NCI-H1092 treated with DMSO at 0.1 percent for 48 hours (cell line): ENCODE results near the gene FIGNL1.
"Not testable (repeated sequence)": the region's sequence is repeated elsewhere in the genome, so short reads cannot be mapped to it uniquely, and the experiment has no call there.

ENCODE experiments used
- DNase-seq: peaks from one replicate; lab custom pipeline; 2025; lab: John Stamatoyannopoulos, UW

Gene FIGNL1

DNA sequence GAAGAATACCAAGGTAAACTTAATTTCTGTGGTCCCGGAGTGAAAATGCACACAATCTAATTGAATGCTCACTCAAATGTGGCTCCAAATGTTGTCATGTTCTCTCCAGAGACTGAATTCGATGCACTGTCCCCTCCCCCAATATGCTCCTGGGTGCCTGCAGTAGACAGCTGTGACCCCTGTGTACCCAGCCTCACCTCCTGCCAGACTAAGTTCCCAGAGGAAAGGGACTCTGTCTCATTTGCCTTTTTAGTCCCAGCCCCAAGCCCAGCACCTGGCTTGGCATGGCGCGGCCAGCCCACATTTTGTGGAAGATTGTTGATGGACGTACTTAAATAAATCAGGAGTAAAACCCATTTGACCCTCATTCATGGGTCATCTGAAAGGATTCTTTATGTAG is 21.8 kb upstream of the FIGNL1 start:
- DNase-seq, result no peak

DNA sequence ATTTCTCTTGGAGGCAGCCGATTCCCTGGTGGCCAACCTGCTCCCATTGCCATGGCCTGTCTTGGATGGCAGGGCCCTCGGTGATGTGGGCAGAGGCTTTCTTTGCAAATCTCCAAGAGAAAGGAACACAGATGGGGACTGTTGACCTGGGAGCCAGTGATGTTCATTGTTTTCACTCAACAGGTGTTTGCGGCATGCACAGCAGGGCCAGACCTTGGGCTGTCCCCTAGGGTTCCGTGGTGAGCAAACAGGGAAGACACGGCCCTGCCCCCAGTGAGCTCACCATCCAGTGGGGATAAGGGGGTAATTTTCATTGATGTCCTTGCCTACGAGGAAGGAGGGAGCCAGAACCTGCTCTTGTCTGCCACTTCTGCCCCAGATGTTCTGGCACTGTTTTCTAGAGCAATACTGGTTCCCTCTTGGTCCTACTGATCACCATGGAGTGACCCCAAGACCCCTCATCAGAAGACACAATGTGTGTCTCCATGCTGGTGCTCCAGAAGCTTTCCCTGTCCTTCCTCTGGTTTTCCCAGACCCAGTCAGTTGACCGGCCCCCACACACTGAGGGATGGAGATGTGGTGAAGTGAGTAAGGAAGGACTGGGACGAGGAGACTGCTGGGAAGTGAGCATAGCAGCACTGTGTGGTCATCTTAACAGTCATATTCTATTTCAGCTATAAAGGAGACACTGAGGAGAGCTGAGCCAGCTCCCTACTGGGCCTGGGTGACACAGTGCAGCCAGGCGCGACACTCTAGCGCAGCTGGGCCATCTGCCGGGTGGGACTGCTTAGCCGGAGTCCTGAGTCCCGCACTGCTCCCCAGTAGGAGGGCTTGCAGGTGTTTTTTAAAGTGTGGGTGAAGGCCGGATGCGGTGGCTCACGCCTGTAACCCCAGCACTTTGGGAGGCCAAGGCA is 20.4 kb upstream of the FIGNL1 start:
- peak; percentile 59 for DNase-seq

DNA sequence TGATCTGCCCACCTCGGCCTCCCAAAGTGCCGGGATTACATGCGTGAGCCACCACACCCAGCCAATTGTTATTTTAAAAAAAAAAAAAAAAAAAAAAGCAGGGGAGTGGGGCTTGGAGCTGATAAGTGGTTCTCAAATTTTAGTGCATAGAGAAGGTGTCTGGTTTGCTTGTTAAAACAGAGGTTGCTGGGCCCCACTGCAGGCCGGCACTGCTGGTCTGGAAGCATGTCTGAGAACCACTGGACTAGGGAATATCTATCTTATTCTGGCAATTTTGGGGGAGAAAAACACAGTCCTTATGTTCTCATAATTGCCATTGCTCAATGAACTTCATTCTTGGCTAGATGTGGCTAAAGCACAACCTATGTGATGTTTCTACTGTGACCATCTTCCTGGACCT is 19.0 kb upstream of the FIGNL1 start:
- DNase-seq, result no peak

DNA sequence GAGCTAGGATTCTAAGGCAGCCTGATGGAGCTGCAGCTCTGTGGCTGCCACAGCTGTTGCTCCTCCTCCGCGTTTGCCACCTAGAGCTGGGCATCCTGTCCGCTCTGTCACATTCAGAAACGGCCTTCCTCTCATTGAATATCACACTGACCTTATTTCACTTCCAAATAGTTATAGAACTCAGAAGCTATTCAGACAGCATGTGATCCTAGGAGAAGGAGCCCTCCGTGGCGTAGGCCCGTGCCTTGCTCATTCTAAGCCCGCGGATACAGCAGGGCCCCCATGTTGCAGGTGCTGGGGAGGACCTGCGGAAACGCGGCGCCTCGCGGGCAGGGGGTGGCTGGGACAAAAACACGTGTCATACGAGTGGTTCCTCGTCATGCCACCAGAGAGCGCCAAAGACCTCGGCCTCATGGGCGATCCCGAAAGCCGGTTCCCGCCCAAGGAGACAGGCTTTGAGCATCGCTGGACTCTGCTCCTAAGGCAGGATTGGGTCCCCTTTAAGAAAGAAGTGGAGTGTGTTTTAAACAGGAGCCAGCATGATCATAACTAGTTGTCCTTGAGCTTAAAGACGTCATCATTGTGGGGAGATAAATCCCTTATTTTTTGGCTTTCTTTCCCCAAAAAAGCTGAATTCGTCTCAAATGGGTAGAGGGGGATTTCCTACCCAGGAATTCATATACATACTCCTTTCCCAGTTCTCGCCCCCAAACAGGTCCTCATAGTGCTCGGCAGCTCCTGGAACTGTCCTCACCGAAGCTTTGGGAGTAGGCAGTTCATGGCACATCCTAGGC is 17.9 kb upstream of the FIGNL1 start:
- DNase-seq, result peak; percentile 39

DNA sequence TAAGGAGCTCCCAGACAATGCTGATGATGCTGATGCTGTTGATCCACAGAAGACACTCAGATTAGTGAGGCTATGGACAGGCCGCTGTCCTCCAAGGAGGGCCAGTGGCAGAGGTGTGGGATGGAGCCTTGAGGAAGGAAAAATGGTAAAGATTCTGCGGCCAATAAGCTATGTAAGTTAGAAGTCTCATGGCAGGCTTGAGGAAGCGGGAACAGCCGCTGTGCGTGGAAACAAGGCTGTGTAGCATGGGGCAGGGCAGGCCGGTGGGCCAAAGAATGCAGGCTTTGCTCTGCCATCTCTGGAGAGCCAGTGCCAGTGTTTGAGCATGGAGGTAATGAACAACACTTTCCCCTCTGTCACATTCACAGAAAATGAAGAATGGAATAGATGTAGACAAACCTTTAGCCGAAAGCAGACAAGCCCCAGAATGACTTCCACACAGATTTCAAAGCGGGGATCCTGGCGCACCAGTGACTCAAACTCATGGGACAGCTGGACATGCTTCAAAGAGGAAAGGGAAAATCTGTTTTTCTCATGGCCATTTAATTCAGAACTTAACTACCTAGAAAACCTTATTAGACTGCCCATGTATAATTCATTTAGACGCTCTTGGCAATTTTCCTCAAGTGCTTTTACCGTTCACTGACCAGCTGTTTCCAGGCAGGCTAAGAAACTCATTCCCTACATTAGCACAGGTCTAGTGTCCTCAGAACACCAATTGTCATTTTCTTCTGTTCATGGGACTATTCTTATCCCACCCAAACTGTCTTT is 16.9 kb upstream of the FIGNL1 start:
- DNase-seq, result no peak

DNA sequence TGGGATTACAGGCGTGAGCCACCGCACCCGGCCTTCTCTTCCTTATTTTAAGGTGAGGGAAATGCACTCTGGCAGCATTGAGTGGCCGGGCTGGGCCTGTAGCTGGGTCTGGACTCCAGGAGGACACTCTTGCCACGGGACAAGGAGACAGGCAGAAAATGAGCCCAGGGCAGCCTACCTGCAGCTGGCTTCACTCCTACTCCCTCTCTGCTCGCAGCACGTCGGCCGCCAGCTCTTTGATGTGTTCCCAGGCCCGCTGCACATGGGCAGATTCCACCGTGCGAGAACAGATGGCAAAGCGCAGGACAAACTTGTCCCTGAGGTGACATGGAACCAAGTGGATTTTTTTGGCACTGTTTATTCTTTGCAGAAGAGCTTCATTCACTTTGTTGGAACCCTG is 12.9 kb upstream of the FIGNL1 start:
- no peak for DNase-seq

DNA sequence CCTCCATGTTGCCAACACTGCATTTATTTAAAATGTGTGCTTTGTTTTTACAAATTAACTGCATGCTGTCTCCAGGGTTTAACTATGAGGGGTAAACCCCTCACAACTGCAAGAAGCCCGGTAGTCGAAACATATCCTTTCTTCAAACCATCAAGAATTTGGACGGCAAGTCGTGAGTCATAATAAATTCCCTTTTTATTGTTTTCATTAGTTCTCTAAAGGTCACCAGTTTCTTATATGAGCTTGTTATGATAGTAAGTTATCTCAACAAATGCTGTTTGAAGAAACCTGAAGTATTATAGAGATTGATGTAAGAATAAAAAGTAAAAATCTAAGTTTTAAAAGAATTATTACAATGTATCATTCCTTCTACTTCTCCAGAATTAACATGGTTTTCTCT is 12.2 kb upstream of the FIGNL1 start:
- no peak for DNase-seq

DNA sequence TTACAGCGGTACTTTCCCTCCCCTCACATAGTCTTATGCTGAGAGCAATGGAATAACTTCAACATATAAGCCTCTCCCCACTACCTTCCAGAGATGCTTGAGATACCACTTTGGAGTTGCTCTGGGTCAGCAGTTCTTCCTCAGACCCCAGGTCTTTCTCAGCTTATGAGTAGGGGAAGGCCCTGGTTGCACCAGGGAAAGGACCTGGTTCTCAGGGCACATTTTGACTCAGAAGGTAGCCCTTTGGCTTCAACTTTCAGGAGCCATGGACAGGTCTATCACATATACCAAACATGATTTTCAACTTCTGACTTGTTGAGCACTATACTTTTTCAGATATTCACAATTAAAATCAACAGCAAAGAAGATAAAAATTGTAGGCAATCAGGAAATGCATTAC is 11.5 kb upstream of the FIGNL1 start:
- DNase-seq, result no peak

DNA sequence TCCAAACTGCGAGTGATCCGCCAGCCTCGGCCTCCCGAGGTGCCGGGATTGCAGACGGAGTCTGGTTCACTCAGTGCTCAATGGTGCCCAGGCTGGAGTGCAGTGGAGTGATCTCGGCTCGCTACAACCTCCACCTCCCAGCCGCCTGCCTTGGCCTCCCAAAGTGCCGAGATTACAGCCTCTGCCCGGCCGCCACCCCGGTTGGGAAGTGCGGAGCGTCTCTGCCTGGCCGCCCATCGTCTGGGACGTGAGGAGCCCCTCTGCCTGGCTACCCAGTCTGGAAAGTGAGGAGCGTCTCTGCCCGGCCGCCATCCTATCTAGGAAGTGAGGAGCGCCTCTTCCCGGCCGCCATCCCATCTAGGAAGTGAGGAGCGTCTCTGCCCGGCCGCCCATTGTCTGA is 9.0 kb upstream of the FIGNL1 start:
- not testable (repeated sequence) for DNase-seq

DNA sequence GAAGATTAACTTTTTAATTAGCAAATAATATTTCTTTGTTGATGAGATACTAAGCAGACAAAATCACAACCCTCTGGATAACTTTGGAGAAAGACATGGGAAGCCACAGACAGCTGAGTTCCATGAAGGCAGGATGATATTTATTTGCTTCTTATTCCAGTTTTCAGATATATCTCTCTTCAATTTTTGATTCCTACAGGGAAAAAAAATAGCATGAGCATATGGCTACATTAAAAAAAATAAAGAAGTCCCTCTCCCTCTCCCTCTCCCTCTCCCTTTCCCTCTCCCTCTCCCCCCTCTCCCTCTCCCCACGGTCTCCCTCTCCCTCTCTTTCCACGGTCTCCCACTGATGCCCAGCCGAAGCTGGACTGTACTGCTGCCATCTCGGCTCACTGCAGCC is 8.5 kb upstream of the FIGNL1 start:
- DNase-seq, result not testable (repeated sequence)

DNA sequence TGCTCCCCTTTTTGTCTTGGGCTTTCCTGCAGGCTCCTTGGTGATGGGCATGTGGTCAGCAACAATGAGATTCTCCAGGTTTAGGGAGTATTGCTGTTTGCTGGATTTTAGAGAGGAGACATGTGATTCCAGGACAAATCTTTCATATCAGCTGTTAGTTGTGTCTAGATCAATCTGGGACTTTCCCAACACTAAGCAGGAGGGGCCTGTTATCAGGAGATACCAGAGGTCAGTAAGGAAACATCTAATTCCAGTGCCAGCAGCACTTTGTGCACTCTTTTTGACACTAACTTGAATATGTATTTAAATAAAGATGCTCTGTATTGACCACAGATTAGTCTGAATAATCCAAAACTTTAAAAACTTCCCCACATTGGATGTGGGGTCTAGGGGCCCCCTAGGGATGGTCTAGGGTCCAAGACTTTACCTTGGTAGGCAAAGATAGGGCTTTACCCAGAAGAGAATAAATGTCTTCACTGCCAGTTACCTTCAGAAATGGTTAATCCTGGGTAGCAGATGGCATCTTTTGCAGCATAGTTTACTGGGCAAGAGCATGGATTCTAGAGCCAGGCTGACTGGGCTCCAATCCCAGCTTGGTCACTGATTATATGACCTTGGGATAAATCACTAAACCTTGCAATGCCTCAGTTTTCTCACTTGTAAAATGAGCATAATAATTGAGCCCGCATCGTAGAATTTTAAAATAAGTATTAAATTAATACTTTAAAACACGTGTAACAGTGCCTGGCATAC is 6.4 kb upstream of the FIGNL1 start:
- no peak for DNase-seq

DNA sequence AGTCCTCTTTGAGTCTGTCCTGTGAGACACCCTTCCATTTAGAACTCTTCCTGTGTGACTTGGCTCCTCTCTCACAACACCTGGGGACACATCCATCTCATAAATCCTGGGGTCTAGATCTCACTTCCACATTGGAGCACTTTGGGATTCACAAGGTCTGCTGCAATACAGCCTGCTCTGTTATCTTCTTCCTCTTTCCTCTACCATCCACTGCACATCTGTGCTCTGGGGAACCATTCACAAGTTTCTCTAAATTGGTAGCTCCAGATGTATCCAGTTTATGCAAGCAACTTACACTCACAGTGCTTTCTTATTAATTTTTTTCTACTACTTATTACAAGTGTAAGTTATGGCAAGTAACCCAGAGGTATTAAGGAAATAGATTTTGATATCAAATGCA is 5.5 kb upstream of the FIGNL1 start:
- DNase-seq, result no peak

DNA sequence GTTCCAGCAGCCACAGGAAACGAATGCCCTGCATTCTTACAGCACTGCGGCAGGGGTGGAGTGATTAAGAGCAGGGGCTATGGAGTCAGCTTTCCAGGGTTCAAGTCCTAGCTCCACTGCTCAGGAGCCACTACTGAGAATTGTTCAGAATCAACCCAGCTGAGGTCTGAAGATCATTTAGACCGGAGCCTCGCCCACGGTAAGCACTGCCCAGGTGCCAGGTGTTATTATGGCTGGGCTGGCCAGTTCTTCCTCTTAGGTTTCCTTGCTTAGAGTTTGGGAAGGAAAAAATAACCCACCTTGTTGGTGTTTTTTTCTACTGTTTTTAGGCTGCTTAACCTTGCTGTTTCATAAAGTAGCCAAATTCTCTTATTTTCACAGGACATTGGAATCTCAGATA is 4.8 kb upstream of the FIGNL1 start:
- DNase-seq, result no peak

DNA sequence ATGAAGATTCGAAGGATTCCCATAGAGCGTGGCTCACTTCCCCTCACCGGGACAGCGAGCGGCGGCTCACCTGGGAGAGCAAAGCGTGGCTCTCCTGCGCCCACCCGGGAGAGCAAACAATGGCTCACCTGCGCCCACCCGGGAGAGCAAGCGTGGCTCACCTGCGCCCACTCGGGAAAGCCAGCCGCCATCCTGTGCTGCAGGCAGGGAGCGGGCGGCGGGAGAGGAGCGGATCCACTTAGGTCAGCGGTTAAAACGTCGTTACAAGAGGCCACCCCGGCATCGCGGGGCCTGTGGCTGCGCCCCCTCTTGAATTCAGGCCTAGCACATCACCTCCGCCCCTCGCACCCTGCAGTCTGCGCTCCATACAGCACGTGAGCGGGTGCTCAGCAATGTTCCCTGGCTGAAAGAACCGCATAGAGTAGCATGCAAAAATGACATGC is 461 bp upstream of the FIGNL1 start:
- DNase-seq, result peak; percentile 49

DNA sequence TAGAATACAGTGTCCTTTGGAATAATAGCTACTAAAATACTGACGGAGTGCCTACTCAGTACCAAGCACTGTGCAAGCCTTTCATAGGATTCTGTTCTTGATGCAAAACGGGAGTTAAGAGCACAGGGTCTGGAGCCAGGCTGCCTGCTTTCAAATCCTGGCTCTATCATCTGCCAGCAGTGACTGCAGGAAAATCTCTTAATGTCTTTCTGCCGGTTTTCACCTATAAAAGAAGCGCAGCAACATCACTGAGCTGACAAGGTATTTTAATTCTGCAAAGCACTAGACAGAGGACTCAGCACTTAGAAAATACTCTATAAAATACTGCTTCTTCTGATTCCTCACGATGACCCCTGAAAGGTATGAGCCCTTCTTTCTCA is 659 bp downstream of the FIGNL1 start:
- DNase-seq, result peak; percentile 60

DNA sequence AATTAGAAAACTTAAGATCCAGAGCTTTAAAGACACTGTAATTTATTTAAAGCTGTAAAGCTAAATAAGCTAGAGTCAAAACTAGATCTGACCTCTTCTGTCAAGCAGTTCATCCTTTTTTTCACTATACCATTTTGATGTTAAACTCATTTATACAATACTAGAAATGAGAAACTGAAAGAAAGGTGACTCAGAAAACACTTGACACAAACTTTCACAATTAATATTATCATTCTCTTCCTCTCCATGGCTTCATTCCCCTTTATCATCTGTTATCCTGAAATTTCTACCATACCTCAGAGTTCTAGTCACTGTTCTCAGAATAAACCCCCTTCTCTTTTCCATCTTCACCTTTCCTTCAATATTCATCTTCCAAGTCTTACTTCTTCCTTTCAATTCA is 1.3 kb downstream of the FIGNL1 start:
- DNase-seq, result no peak

DNA sequence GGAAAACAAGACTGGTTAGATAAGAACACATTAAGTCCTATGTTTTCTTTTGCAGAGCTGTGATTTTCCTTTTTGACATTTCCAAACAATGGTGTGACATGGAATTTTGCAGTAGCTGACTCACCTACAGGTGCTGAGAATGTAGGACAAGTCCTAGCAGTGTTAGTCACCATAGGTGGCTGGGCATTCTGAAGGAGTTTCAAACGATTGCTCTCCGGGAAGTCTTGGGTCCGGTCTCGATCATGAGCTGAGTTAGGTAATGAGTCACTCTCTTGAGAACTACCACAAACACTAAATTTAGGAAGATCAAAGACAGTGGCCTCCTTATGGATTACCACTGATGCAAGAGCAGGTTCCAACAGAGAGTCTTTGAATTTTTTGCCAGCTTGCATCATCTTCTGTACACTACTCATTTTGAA is 3.6 kb downstream of the FIGNL1 start:
- DNase-seq, result no peak

DNA sequence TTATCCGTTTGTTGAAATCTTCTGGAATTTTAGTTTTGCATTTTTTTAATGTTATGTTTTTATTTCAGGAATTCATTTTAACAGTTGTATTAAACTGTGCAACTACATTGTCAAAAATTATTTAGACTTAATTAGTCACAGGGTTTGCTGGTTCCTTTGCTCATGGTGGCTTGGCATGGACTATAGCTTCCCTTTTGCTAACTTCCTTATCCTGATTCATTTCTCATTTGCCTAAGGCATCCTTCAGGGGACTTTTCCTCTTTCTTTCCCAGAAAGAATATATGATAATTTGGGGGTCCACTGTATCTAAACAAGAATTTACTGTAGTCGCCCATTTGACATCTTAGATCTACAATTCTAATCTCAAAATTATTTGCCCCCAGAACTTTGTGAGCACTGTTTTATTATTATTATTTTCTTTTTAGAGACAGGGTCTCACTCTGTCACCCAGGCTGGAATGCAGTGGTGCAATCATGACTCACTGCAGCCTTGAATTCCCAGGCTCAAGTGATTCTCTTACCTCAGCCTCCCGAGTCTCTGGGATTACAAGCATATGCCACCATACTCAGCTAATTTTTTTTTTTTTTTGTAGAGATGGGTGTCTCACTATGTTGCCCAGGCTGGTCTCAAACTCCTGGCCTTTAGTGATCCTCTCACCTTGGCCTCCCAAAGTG is 13.9 kb downstream of the FIGNL1 start:
- no peak for DNase-seq

DNA sequence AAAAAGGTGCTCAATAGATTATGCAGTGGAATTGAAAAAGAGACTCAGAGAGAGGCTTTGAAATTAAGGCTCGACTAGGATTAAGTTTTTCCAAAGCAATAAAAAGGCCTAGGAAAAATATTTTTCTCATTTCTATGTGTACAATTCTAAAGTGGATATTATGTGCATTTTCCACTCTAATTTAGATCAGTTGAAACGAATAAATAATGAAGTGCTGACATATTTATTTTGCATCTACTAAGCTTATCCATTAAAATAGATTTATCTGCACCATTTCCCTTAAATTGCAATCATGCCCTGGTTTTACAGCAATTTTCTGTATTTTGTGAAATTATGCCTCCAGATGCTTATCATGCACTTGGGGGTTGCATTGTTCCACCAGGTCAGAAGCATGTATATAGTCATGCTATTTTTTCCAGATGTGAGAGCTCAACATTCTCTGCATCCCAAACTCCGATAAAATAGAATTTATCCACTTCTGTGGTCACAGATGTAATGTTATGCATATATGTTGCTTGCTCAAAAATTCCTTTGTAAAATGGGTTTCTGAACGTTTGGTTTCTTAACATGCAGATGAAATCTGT is 18.3 kb downstream of the FIGNL1 start:
- no peak for DNase-seq

DNA sequence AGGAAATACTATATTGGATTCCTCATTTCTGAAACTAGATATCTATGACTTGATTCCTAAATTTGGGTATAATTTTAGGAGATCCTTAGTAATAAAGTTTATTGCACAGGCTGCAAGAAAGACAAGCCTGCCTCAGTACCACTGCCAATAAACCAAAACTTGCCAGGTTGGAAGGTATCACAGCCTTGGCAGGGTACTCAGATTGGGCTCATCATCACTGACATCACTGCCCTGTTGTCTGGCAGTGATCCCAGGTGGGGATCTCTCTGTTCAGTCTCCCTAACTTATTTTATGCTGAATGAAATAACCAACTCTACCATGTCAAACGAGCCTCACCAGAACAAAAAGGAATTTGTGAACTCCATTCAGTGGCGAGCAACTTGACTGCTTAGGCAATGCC is 18.8 kb downstream of the FIGNL1 start:
- DNase-seq, result no peak

DNA sequence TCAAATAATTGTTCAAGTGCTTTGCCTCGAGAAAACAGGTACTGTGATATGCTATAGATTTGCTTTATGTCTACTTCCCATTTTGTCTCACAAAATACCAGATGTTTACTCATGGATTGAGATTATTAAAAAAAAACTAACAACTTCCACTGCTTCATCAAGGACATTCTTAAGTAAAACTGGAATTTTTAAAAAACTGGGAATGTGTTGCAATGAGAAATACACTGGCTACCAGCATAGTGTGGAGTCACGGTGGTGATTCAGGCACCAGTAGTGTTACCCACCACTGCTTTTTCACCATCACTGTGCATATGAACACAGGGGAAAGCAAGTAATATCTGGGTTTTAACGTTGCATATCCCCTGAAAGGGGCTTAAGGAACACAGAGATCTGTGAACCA is 21.2 kb downstream of the FIGNL1 start:
- no peak for DNase-seq
